Head of caudate nucleus (tissue), 42 donors: ENCODE measurements around the gene HOXD8.

Source experiments
- DNase-seq, 42 donors: peaks; one replicate each; pipeline versions ENCODE4 v3.0.0 to v3.0.0-alpha.2; 2020 to 2021; ENCODE audit warnings: mixed read lengths in 7 of 42
- intact Hi-C: fragments of 100-400 bp; cut with DNase I; formaldehyde crosslinking; loops from one replicate; pipeline ENCODE4 v1.15.0; 2022

The HOXD8 gene

GRCh38 chr2:176122683-176123410, 6.7 kb upstream of the HOXD8 start, which contains the start of gene HOXD9:
Gene HOXD9, plus strand, starts transcription at chr2:176122719. Its CDS starts 50 bp downstream, at chr2:176122769.
- intact Hi-C loops: no loop called here
- no peak for DNase-seq

GRCh38 chr2:176123411-176124109, 5.9 kb upstream of the HOXD8 start:
- intact Hi-C loops: no loop called here
- DNase-seq: no peak

- intact Hi-C loops: no loop called here
- DNase-seq: no peak
These were observed 5.2 kb upstream of the HOXD8 start for GRCh38 chr2:176124110-176124946.

GRCh38 chr2:176124947-176125771, 4.3 kb upstream of the HOXD8 start:
- intact Hi-C loops: no loop called here

GRCh38 chr2:176125772-176126054, 3.8 kb upstream of the HOXD8 start:
- intact Hi-C loops: loop anchor here (2.0 kb wide), 1 partner anchor 513 kb away; no protein-coding TSS in a partner anchor
- no peak for DNase-seq

More at GRCh38 chr2:176124947-176125771, 4.3 kb upstream of the HOXD8 start:
- DNase-seq: no peak

- DNase-seq: peak; percentile 12 to 92 (median 79)
- intact Hi-C loops: loop anchor here (2.0 kb wide), 1 partner anchor 512 kb away; no protein-coding TSS in a partner anchor
These were observed 2.4 kb upstream of the HOXD8 start for GRCh38 chr2:176126929-176127773.

- intact Hi-C loops: loop anchor here (2.0 kb wide), 1 partner anchor 511 kb away; no protein-coding TSS in a partner anchor
- DNase-seq: no peak
These were observed 1.8 kb upstream of the HOXD8 start for GRCh38 chr2:176127774-176128072.

- DNase-seq: peak in 1 of 42 donors; percentile 9
- intact Hi-C loops: no loop called here
These were observed 1.1 kb upstream of the HOXD8 start for GRCh38 chr2:176128172-176128981.

GRCh38 chr2:176129813-176130146, 275 bp downstream of the HOXD8 start:
- DNase-seq: no peak
- intact Hi-C loops: no loop called here

- DNase-seq: no peak
- intact Hi-C loops: no loop called here
These were observed 847 bp downstream of the HOXD8 start for GRCh38 chr2:176130147-176130956.

- DNase-seq: no peak
- intact Hi-C loops: no loop called here
These were observed 1.7 kb downstream of the HOXD8 start for GRCh38 chr2:176130957-176131847.

- intact Hi-C loops: no loop called here
- DNase-seq: no peak
These were observed 2.3 kb downstream of the HOXD8 start for GRCh38 chr2:176131848-176132158.

- DNase-seq: no peak
- intact Hi-C loops: no loop called here
These were observed 3.0 kb downstream of the HOXD8 start for GRCh38 chr2:176132205-176133171.

- no peak for DNase-seq
- intact Hi-C loops: no loop called here
These were observed 3.9 kb downstream of the HOXD8 start for GRCh38 chr2:176133389-176133788.

- intact Hi-C loops: no loop called here
These were observed 4.5 kb downstream of the HOXD8 start for GRCh38 chr2:176134035-176134434.

More at GRCh38 chr2:176134035-176134434, 4.5 kb downstream of the HOXD8 start:
- DNase-seq: no peak
